ENCODE results near the gene SMO. TPM values are rescaled to one million over a fixed set of nuclear protein-coding genes. Genes with fewer than 3 reads are reported as not detected.

Gene SMO
- total and polyA plus RNA-seq, 3 experiments from 2014 or later: 0.22 to 0.33 TPM; not detected in 1

- H3K27ac Mint-ChIP-seq: peak overlapping the region in 1 of 8 donors; percentile 74
- H3K27me3 Mint-ChIP-seq: peaks cover 0 to 2% of the 10 kb centered on the region in 2 donors
- no peak for DNase-seq
- POLR2A ChIA-PET: interaction anchor here (0.6 kb wide), 1 partner anchor 579 kb away, joined by 3 read pairs; no protein-coding TSS in a partner anchor
- no peak overlapping the region for H3K27ac ChIP-seq (ENCODE audit: low read depth, low read length)
- H3K9me3 ChIP-seq (ENCODE audit: low read length): no peaks in the 10 kb centered on the region
- H3K4me3 ChIP-seq (ENCODE audit: low read length): no peak overlapping the region
- H3K4me1 ChIP-seq (ENCODE audit: insufficient read depth, low read length): no peaks in the 10 kb centered on the region
- no peak overlapping the region for H3K4me3 Mint-ChIP-seq
- H3K4me1 Mint-ChIP-seq: peaks cover 7 to 10% (median 8%) of the 10 kb centered on the region in 3 donors
- no peaks in the 10 kb centered on the region for H3K36me3 ChIP-seq (ENCODE audit: insufficient read depth, low read length)
- no peaks in the 10 kb centered on the region for H3K27me3 ChIP-seq (ENCODE audit: insufficient read depth, low read length, poor library complexity, severe bottlenecking)
- H3K36me3 Mint-ChIP-seq: no peaks in the 10 kb centered on the region
- no peaks in the 10 kb centered on the region for H3K9me3 Mint-ChIP-seq
- CTCF ChIA-PET: interaction anchor here (0.8 to 2.1 kb wide), 4 partner anchors 14 to 148 kb away, joined by 3 to 12 read pairs (median 3); no protein-coding TSS in a partner anchor
Measured at GRCh38 chr7:129150199-129150996, 38.0 kb upstream of the SMO start.

- no peaks in the 10 kb centered on the region for H3K9me3 ChIP-seq (ENCODE audit: low read length)
- ChIA-PET POLR2A (no interaction called here), CTCF (interaction anchor here (1.5 kb wide), 1 partner anchor 51 kb away, joined by 3 read pairs; no protein-coding TSS in a partner anchor)
- no peak overlapping the region for H3K4me3 ChIP-seq (ENCODE audit: low read length)
- Mint-ChIP-seq H3K27me3 (no peaks in the 10 kb centered on the region), H3K4me1 (no peaks in the 10 kb centered on the region), H3K9me3 (no peaks in the 10 kb centered on the region), H3K27ac (no peak overlapping the region), H3K4me3 (no peak overlapping the region), H3K36me3 (no peaks in the 10 kb centered on the region)
- H3K27me3 ChIP-seq (ENCODE audit: insufficient read depth, low read length, poor library complexity, severe bottlenecking): no peaks in the 10 kb centered on the region
- H3K36me3 ChIP-seq (ENCODE audit: insufficient read depth, low read length): no peaks in the 10 kb centered on the region
- no peak for DNase-seq
- H3K4me1 ChIP-seq (ENCODE audit: insufficient read depth, low read length): no peaks in the 10 kb centered on the region
- H3K27ac ChIP-seq (ENCODE audit: low read depth, low read length): no peak overlapping the region
Measured at GRCh38 chr7:129157651-129158050, 30.8 kb upstream of the SMO start.

GRCh38 chr7:129159539-129159938 lies 28.9 kb upstream of the SMO start:
- no peak for DNase-seq
- Histone ChIP-seq H3K36me3 (ENCODE audit: insufficient read depth, low read length) (no peaks in the 10 kb centered on the region), H3K4me3 (ENCODE audit: low read length) (no peak overlapping the region), H3K4me1 (ENCODE audit: insufficient read depth, low read length) (no peaks in the 10 kb centered on the region), H3K9me3 (ENCODE audit: low read length) (no peaks in the 10 kb centered on the region), H3K27ac (ENCODE audit: low read depth, low read length) (no peak overlapping the region), H3K27me3 (ENCODE audit: insufficient read depth, low read length, poor library complexity, severe bottlenecking) (no peaks in the 10 kb centered on the region)
- peak overlapping the region in 1 of 8 donors; percentile 38 for H3K27ac Mint-ChIP-seq
- CTCF ChIA-PET: interaction anchor here (0.7 to 1.6 kb wide), 3 partner anchors 16 to 111 kb away, joined by 3 to 4 read pairs (median 3); no protein-coding TSS in a partner anchor
- H3K4me3 Mint-ChIP-seq: no peak overlapping the region
- no peaks in the 10 kb centered on the region for H3K9me3 Mint-ChIP-seq
- no peaks in the 10 kb centered on the region for H3K4me1 Mint-ChIP-seq
- POLR2A ChIA-PET: no interaction called here
- no peaks in the 10 kb centered on the region for H3K36me3 Mint-ChIP-seq
- H3K27me3 Mint-ChIP-seq: no peaks in the 10 kb centered on the region

- no peak for DNase-seq
- H3K27me3 Mint-ChIP-seq: no peaks in the 10 kb centered on the region
- Histone ChIP-seq H3K9me3 (ENCODE audit: low read length) (no peaks in the 10 kb centered on the region), H3K4me3 (ENCODE audit: low read length) (no peak overlapping the region), H3K36me3 (ENCODE audit: insufficient read depth, low read length) (no peaks in the 10 kb centered on the region), H3K27me3 (ENCODE audit: insufficient read depth, low read length, poor library complexity, severe bottlenecking) (no peaks in the 10 kb centered on the region), H3K4me1 (ENCODE audit: insufficient read depth, low read length) (no peaks in the 10 kb centered on the region), H3K27ac (ENCODE audit: low read depth, low read length) (no peak overlapping the region)
- H3K9me3 Mint-ChIP-seq: no peaks in the 10 kb centered on the region
- H3K4me1 Mint-ChIP-seq: no peaks in the 10 kb centered on the region
- H3K36me3 Mint-ChIP-seq: peaks cover 0 to 4% (median 0%) of the 10 kb centered on the region in 3 donors
- POLR2A ChIA-PET: no interaction called here
- no peak overlapping the region for H3K27ac Mint-ChIP-seq
- CTCF ChIA-PET: interaction anchor here (0.8 to 1.6 kb wide), 2 partner anchors 58 to 110 kb away, joined by 3 to 4 read pairs; no protein-coding TSS in a partner anchor
- H3K4me3 Mint-ChIP-seq: no peak overlapping the region
Measured at GRCh38 chr7:129160161-129160905, 28.1 kb upstream of the SMO start.

GRCh38 chr7:129161524-129162225 lies 26.8 kb upstream of the SMO start:
- CTCF ChIA-PET: no interaction called here
- H3K27ac ChIP-seq (ENCODE audit: low read depth, low read length): no peak overlapping the region
- peaks cover 0 to 8% (median 3%) of the 10 kb centered on the region in 3 donors for H3K36me3 Mint-ChIP-seq

GRCh38 chr7:129162732-129163131 lies 25.7 kb upstream of the SMO start:
- Mint-ChIP-seq H3K27ac (no peak overlapping the region), H3K36me3 (peaks cover 0 to 11% (median 3%) of the 10 kb centered on the region in 3 donors), H3K27me3 (no peaks in the 10 kb centered on the region), H3K4me3 (peak overlapping the region in 1 of 7 donors; percentile 66), H3K4me1 (no peaks in the 10 kb centered on the region), H3K9me3 (no peaks in the 10 kb centered on the region)
- no peak for DNase-seq
- no peaks in the 10 kb centered on the region for H3K36me3 ChIP-seq (ENCODE audit: insufficient read depth, low read length)
- CTCF ChIA-PET: interaction anchor here (2.0 kb wide), 2 partner anchors 21 to 48 kb away, joined by 5 to 14 read pairs; no protein-coding TSS in a partner anchor
- H3K9me3 ChIP-seq (ENCODE audit: low read length): no peaks in the 10 kb centered on the region
- no peak overlapping the region for H3K4me3 ChIP-seq (ENCODE audit: low read length)
- no peaks in the 10 kb centered on the region for H3K4me1 ChIP-seq (ENCODE audit: insufficient read depth, low read length)
- H3K27ac ChIP-seq (ENCODE audit: low read depth, low read length): no peak overlapping the region
- POLR2A ChIA-PET: no interaction called here
- H3K27me3 ChIP-seq (ENCODE audit: insufficient read depth, low read length, poor library complexity, severe bottlenecking): no peaks in the 10 kb centered on the region

More at GRCh38 chr7:129161524-129162225, 26.8 kb upstream of the SMO start:
- POLR2A ChIA-PET: no interaction called here
- no peaks in the 10 kb centered on the region for H3K36me3 ChIP-seq (ENCODE audit: insufficient read depth, low read length)
- H3K4me3 ChIP-seq (ENCODE audit: low read length): no peak overlapping the region
- Mint-ChIP-seq H3K4me3 (no peak overlapping the region), H3K9me3 (no peaks in the 10 kb centered on the region), H3K27ac (no peak overlapping the region), H3K4me1 (no peaks in the 10 kb centered on the region), H3K27me3 (no peaks in the 10 kb centered on the region)
- no peaks in the 10 kb centered on the region for H3K9me3 ChIP-seq (ENCODE audit: low read length)
- H3K27me3 ChIP-seq (ENCODE audit: insufficient read depth, low read length, poor library complexity, severe bottlenecking): no peaks in the 10 kb centered on the region
- H3K4me1 ChIP-seq (ENCODE audit: insufficient read depth, low read length): no peaks in the 10 kb centered on the region
- no peak for DNase-seq

- peaks cover 4% of the 10 kb centered on the region for H3K4me1 ChIP-seq (ENCODE audit: insufficient read depth, low read length)
- peaks cover 0 to 11% (median 3%) of the 10 kb centered on the region in 3 donors for H3K36me3 Mint-ChIP-seq
- H3K4me1 Mint-ChIP-seq: peaks cover 0 to 9% (median 1%) of the 10 kb centered on the region in 3 donors
- H3K4me3 ChIP-seq (ENCODE audit: low read length): no peak overlapping the region
- H3K9me3 ChIP-seq (ENCODE audit: low read length): no peaks in the 10 kb centered on the region
- DNase-seq: peak in 1 of 5 donors; percentile 34
- H3K27ac Mint-ChIP-seq: no peak overlapping the region
- POLR2A ChIA-PET: no interaction called here
- no peaks in the 10 kb centered on the region for H3K27me3 ChIP-seq (ENCODE audit: insufficient read depth, low read length, poor library complexity, severe bottlenecking)
- H3K36me3 ChIP-seq (ENCODE audit: insufficient read depth, low read length): no peaks in the 10 kb centered on the region
- no peak overlapping the region for H3K4me3 Mint-ChIP-seq
- CTCF ChIA-PET: interaction anchor here (0.6 to 2.0 kb wide), 22 partner anchors 9 to 297 kb away, joined by 3 to 14 read pairs (median 4); partner anchors contain the start of genes KCP and TSPAN33
- H3K27me3 Mint-ChIP-seq: no peaks in the 10 kb centered on the region
- H3K27ac ChIP-seq (ENCODE audit: low read depth, low read length): no peak overlapping the region
- no peaks in the 10 kb centered on the region for H3K9me3 Mint-ChIP-seq
Measured at GRCh38 chr7:129163875-129164544, 24.4 kb upstream of the SMO start.
